H1 (cell line): ENCODE results near the gene PDE5A. TPM values are rescaled to one million over a fixed set of nuclear protein-coding genes. Genes with fewer than 3 reads are reported as not detected.

Experiments
- CTCF ChIA-PET: fragments of 300-600 bp; sonication (Branson Sonifier 250); formaldehyde crosslinking; loops from one replicate; lab custom pipeline; 2021; ENCODE audit not compliant: partially characterized antibody; lab: Charles Lee
- POLR2A ChIA-PET: fragments of 300-600 bp; sonication (Branson Sonifier 250); formaldehyde crosslinking; loops from one replicate; lab custom pipeline; 2021; ENCODE audit warnings: inconsistent platforms; ENCODE audit not compliant: partially characterized antibody; lab: Charles Lee
- DNase-seq, 2 experiments: peaks; one replicate each; pipeline versions ENCODE4 v3.0.0 to v3.0.0-alpha.2; 2010 to 2022; ENCODE audit warnings: low spot score in 2 of 2, low read depth in 1 of 2, mixed read lengths in 1 of 2
- FAIRE-seq: peaks from 2 replicates; lab custom pipeline; 2011; peaks lifted over from hg19 to GRCh38; lab: Jason Lieb, UNC
- H2AFZ ChIP-seq: 2 replicates; pipeline ENCODE4 v1.8.1; 2012; ENCODE audit warnings: low read length, inconsistent platforms
- H2AK5ac ChIP-seq: 2 replicates; pipeline ENCODE4 v1.6.1; 2013; ENCODE audit warnings: low read depth, low read length
- H2BK120ac ChIP-seq: replicated peaks from 2 replicates; pipeline ENCODE3; 2013; ENCODE audit warnings: low read depth, low read length, inconsistent platforms
- H2BK12ac ChIP-seq: 2 replicates; pipeline ENCODE4 v1.6.1; 2013; ENCODE audit warnings: low read depth, low read length
- H2BK15ac ChIP-seq: 2 replicates; pipeline ENCODE4 v1.6.1; 2013; ENCODE audit warnings: low read length
- H2BK20ac ChIP-seq: 2 replicates; pipeline ENCODE4 v1.6.1; 2013; ENCODE audit warnings: low read length
- H2BK5ac ChIP-seq: 2 replicates; pipeline ENCODE4 v1.6.1; 2013; ENCODE audit warnings: low read depth, low read length
- H3K14ac ChIP-seq: 2 replicates; pipeline ENCODE4 v1.6.1; 2013; ENCODE audit warnings: inconsistent platforms; ENCODE audit not compliant: insufficient read length
- H3K18ac ChIP-seq: 2 replicates; pipeline ENCODE4 v1.6.1; 2013; ENCODE audit warnings: low read length; ENCODE audit errors: extremely low read depth
- H3K23ac ChIP-seq: 2 replicates; pipeline ENCODE4 v1.6.1; 2013; ENCODE audit warnings: inconsistent platforms; ENCODE audit not compliant: insufficient read length
- H3K23me2 ChIP-seq: 2 replicates; pipeline ENCODE4 v1.6.1; 2013; ENCODE audit warnings: low read depth, low read length
- H3K27ac ChIP-seq: 2 replicates; pipeline ENCODE4 v1.6.1; 2011; ENCODE audit warnings: low read depth, low read length, inconsistent platforms
- H3K27me3 ChIP-seq, 4 experiments: replicated peaks in 1 of 4; 1 replicate in 1 of 4; 2 replicates in 3 of 4; pipeline versions ENCODE4 v1.6.1 to v1.8.1; 2011 to 2013; ENCODE audit warnings: low read length in 3 of 4, mild to moderate bottlenecking in 3 of 4, inconsistent platforms in 2 of 4, mixed read lengths in 2 of 4, moderate library complexity in 1 of 4; ENCODE audit not compliant: control insufficient read depth in 3 of 4, insufficient read depth in 3 of 4; ENCODE audit errors: extremely low read depth in 1 of 4
- H3K36me3 ChIP-seq, 4 experiments: 2 replicates each; pipeline versions ENCODE4 v1.6.1 to v1.8.1; 2011 to 2013; ENCODE audit warnings: mild to moderate bottlenecking in 4 of 4, low read length in 3 of 4, moderate library complexity in 2 of 4, control low read depth in 1 of 4, inconsistent platforms in 1 of 4; ENCODE audit not compliant: insufficient read depth in 4 of 4, control insufficient read depth in 2 of 4
- H3K4ac ChIP-seq: replicated peaks from 2 replicates; pipeline ENCODE3; 2013; ENCODE audit warnings: low read length, low read depth, mixed read lengths, inconsistent platforms; ENCODE audit not compliant: insufficient read length
- H3K4me1 ChIP-seq, 4 experiments: replicated peaks in 1 of 4; 1 replicate in 1 of 4; 2 replicates in 3 of 4; pipeline versions ENCODE4 v1.6.1 to v1.8.1; 2011 to 2013; ENCODE audit warnings: low read length in 3 of 4, inconsistent platforms in 2 of 4, mixed read lengths in 1 of 4; ENCODE audit not compliant: insufficient read depth in 4 of 4, control insufficient read depth in 3 of 4
- H3K4me2 ChIP-seq, 2 experiments: 2 replicates each; pipeline versions ENCODE4 v1.6.1 to v1.8.1; 2011 to 2013; ENCODE audit warnings: low read depth in 2 of 2, low read length in 2 of 2, control low read depth in 1 of 2, inconsistent platforms in 1 of 2, mild to moderate bottlenecking in 1 of 2; ENCODE audit not compliant: insufficient read depth in 1 of 2
- H3K4me3 ChIP-seq, 4 experiments: fragments of 200-600, 300-600 bp in 1 of 4; sonication (generic), shearing (Covaris generic), sonication (Bioruptor Twin) in 1 of 4; 2 replicates each; pipeline versions ENCODE4 v1.5.1 to v1.8.1; 2011 to 2016; ENCODE audit warnings: low read length in 4 of 4, low read depth in 3 of 4, control low read depth in 2 of 4, inconsistent platforms in 2 of 4, mild to moderate bottlenecking in 2 of 4, mixed read lengths in 1 of 4, moderate library complexity in 1 of 4; ENCODE audit not compliant: insufficient read depth in 2 of 4; ENCODE audit errors: extremely low read depth in 1 of 4
- H3K56ac ChIP-seq: replicated peaks from 2 replicates; pipeline ENCODE3; 2013; ENCODE audit warnings: low read depth, mild to moderate bottlenecking, mixed read lengths, low read length, inconsistent platforms; ENCODE audit not compliant: insufficient read length
- H3K79me1 ChIP-seq: 2 replicates; pipeline ENCODE4 v1.6.1; 2013; ENCODE audit warnings: low read depth, low read length, control low read depth
- H3K79me2 ChIP-seq, 2 experiments: 2 replicates each; pipeline versions ENCODE4 v1.6.1 to v1.8.1; 2012 to 2013; ENCODE audit warnings: low read length in 2 of 2, mild to moderate bottlenecking in 2 of 2, inconsistent platforms in 1 of 2; ENCODE audit not compliant: insufficient read depth in 2 of 2, control insufficient read depth in 1 of 2
- H3K9ac ChIP-seq, 4 experiments: replicated peaks in 1 of 4; 1 replicate in 1 of 4; 2 replicates in 3 of 4; pipeline versions ENCODE4 v1.6.1 to v1.8.1; 2011 to 2013; ENCODE audit warnings: low read depth in 3 of 4, low read length in 3 of 4, control low read depth in 2 of 4, mild to moderate bottlenecking in 2 of 4, moderate library complexity in 2 of 4, inconsistent platforms in 1 of 4; ENCODE audit errors: extremely low read depth in 1 of 4
- H3K9me3 ChIP-seq, 2 experiments: 2 replicates each; pipeline versions ENCODE4 v1.6.1 to v1.8.1; 2012 to 2013; ENCODE audit warnings: mild to moderate bottlenecking in 2 of 2, moderate library complexity in 2 of 2, control low read depth in 1 of 2, inconsistent platforms in 1 of 2, low read depth in 1 of 2, low read length in 1 of 2, mixed read lengths in 1 of 2; ENCODE audit not compliant: insufficient read depth in 2 of 2
- H4K20me1 ChIP-seq, 2 experiments: replicated peaks in 1 of 2; 2 replicates each; pipeline versions ENCODE3 to v1.8.1; 2011 to 2013; ENCODE audit warnings: inconsistent platforms in 2 of 2, low read length in 2 of 2, mild to moderate bottlenecking in 1 of 2; ENCODE audit not compliant: insufficient read depth in 2 of 2, control insufficient read depth in 1 of 2
- H4K5ac ChIP-seq: 2 replicates; pipeline ENCODE4 v1.6.1; 2013; ENCODE audit warnings: low read length, low read depth, mixed read lengths, inconsistent platforms; ENCODE audit not compliant: insufficient read length
- H4K8ac ChIP-seq: 2 replicates; pipeline ENCODE4 v1.8.0; 2013; ENCODE audit warnings: mild to moderate bottlenecking, moderate library complexity, low read length, inconsistent platforms; ENCODE audit not compliant: insufficient read depth; ENCODE audit errors: extremely low read depth
- H4K91ac ChIP-seq: replicated peaks from 2 replicates; pipeline ENCODE3; 2013; ENCODE audit warnings: low read length, mixed read lengths, inconsistent platforms; ENCODE audit not compliant: insufficient read length
- WGBS, 2 experiments: shearing (Covaris generic) in 1 of 2; methylation state at CpG; one replicate each; pipeline versions ENCODE4 v1.1.6 to v1.1.7; 2013 to 2015; ENCODE audit warnings: low lambda C conversion rate in 2 of 2, mixed read lengths in 2 of 2, inconsistent platforms in 1 of 2, low coverage in 1 of 2, missing lambda C conversion rate in 1 of 2; ENCODE audit not compliant: insufficient replicate concordance in 2 of 2, insufficient coverage in 1 of 2, insufficient read length in 1 of 2; ENCODE audit errors: extremely low coverage in 1 of 2, missing lambda C conversion rate in 1 of 2; 5-methylcytosine and 5-hydroxymethylcytosine counted together
- polyA plus RNA-seq, 7 experiments: library from polyadenylated mRNA; depleted of rRNA in 3 of 7; stranded (reverse) in 5 of 7; unstranded in 2 of 7; fragments of >200 nt in 5 of 7; fragments of 200-250 nt in 2 of 7; gene quantifications; 1 replicate in 5 of 7; 2 replicates in 1 of 7; 4 replicates in 1 of 7; pipeline versions ENCODE4 v1.2.1 to v1.2.3, GENCODE V29; 2011 to 2013; ENCODE audit warnings: missing spikeins in 2 of 7, mixed read lengths in 2 of 7
- total RNA-seq: library from RNA; stranded (reverse); fragmentation: NEBNext Ultra II Directional; extraction: Animal tissue kit (Norgen Biotek cat#: 25700); gene quantifications from 2 replicates; pipeline ENCODE4 v1.2.1, GENCODE V29; 2021
- TF ChIP-seq, protein P1 (sequence below): IDR thresholded peaks from 2 replicates; pipeline ENCODE4 v1.6.1; 2011; ENCODE audit warnings: low read length, improper control_type of control experiment

The PDE5A gene
- total and polyA plus RNA-seq, 2 of the 8 experiments (the other 6 are each of a cell fraction or from before 2014, with no cell fraction given): 5.6 to 32.4 TPM

DNA sequence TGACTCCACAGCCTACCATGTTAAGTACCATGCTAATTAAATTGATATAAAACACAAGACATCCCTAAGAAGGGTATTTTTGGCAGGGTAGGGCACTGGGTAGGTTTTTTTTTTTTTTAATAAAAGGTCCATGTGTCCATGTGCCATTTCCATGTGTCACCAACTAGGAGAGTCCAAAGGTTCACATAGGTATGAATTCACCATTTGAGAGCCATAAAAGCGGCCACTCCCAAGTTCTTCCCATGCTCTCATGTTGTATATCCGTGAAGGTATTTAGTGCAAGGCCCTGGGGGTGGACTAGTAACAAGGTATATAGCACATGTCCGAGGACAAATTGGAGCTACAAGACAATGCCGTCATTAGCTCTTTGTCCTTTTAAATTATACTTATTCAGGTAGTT, 107.3 kb downstream of the PDE5A start:
- CTCF ChIA-PET: no interaction called here
- Histone ChIP-seq H3K9me3 (no peaks in the 10 kb centered on the region), H3K23ac (no peak overlapping the region), H3K27me3 (no peaks in the 10 kb centered on the region), H3K79me2 (no peaks in the 10 kb centered on the region), H2BK15ac (no peak overlapping the region), H3K56ac (no peak overlapping the region), H2AFZ (no peak overlapping the region), H4K91ac (no peak overlapping the region), H3K18ac (no peak overlapping the region), H3K4me3 (no peak overlapping the region), H3K23me2 (no peaks in the 10 kb centered on the region), H3K4me2 (no peak overlapping the region), H4K8ac (no peak overlapping the region), H2BK20ac (no peak overlapping the region), H3K79me1 (no peaks in the 10 kb centered on the region), H3K27ac (no peak overlapping the region), H4K20me1 (no peaks in the 10 kb centered on the region), H2BK120ac (no peak overlapping the region), H2BK5ac (no peak overlapping the region), H2BK12ac (no peak overlapping the region), H2AK5ac (no peak overlapping the region), H3K36me3 (peaks cover 0 to 18% (median 3%) of the 10 kb centered on the region in 4 experiments; a peak in 3 of 8 replicates), H4K5ac (no peak overlapping the region), H3K4ac (no peak overlapping the region), H3K14ac (no peak overlapping the region), H3K9ac (no peak overlapping the region), H3K4me1 (peaks cover 0 to 3% (median 0%) of the 10 kb centered on the region in 4 experiments; a peak in 2 of 7 replicates)
- POLR2A ChIA-PET: no interaction called here
- FAIRE-seq (no peak), DNase-seq (no peak)
- 95% methylated on average over 4 of the region's 4 CpGs; no CpG with 5 or more reads in 1 of the 2 experiments for WGBS, 2 experiments
- TF ChIP-seq, protein P1, sequence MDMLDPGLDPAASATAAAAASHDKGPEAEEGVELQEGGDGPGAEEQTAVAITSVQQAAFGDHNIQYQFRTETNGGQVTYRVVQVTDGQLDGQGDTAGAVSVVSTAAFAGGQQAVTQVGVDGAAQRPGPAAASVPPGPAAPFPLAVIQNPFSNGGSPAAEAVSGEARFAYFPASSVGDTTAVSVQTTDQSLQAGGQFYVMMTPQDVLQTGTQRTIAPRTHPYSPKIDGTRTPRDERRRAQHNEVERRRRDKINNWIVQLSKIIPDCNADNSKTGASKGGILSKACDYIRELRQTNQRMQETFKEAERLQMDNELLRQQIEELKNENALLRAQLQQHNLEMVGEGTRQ: no peak
